ENCODE data around the gene PPP1R1B. TPM values are rescaled to one million over a fixed set of nuclear protein-coding genes. Genes with fewer than 3 reads are reported as not detected.

Gene PPP1R1B
- total and polyA plus RNA-seq, 12 donors: 0.32 to 58.0 (median 13.0) TPM; not detected in 1

GRCh38 chr17:39659279-39660010 is 32.7 kb downstream of the PPP1R1B start:
- intact Hi-C loops (cut with DNase I): no loop called here
- peaks cover 0 to 36% of the 10 kb centered on the region in 2 donors for H3K4me1 ChIP-seq (replicated peaks in 1 of 2)
- TF ChIP-seq CTCF (IDR thresholded peaks at IDR 0.05) (no peak), POLR2A (IDR thresholded peaks at IDR 0.05) (no peak)
- peaks cover 0 to 54% of the 10 kb centered on the region in 2 donors for H3K36me3 ChIP-seq (replicated peaks in 1 of 2)
- H3K27ac ChIP-seq: peak overlapping the region in 3 of 5 donors; percentile 4 to 75 (median 74)
- WGBS, 4 donors: 36 to 66% (median 58%) methylated on average over 11 to 15 of the region's 15 CpGs
- H3K27me3 ChIP-seq: no peaks in the 10 kb centered on the region
- no peak overlapping the region for H3K4me3 ChIP-seq
- DNase-seq: peak in 2 of 7 donors; percentile 30 to 64
- no peaks in the 10 kb centered on the region for H3K9me3 ChIP-seq (replicated peaks in 1 of 3)

DNA sequence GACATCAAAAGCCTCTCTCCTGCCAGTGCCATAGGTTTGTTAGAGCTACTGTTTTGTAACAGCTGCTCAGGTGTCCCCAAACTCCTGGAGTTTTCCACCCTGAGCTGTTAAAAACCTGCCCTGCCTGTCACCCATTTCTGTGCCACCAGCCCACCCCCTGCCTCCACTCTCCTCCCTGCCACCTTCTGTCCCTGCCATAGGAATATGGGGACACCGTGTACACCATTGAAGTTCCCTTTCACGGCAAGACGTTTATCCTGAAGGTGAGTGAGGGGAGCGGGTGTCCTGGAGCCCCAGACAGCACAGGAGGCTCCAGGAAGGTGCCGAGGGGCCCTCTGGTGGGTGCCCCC is 33.2 kb downstream of the PPP1R1B start:
- TF ChIP-seq POLR2A (IDR thresholded peaks at IDR 0.05) (no peak), CTCF (IDR thresholded peaks at IDR 0.05) (no peak)
- peak overlapping the region in 3 of 5 donors; percentile 21 to 75 (median 74) for H3K27ac ChIP-seq
- 52 to 78% (median 74%) methylated on average over 3 to 5 of the region's 5 CpGs for WGBS, 4 donors
- peaks cover 0 to 42% of the 10 kb centered on the region in 2 donors for H3K4me1 ChIP-seq (replicated peaks in 1 of 2)
- no peak for DNase-seq
- H3K4me3 ChIP-seq: no peak overlapping the region
- H3K27me3 ChIP-seq: no peaks in the 10 kb centered on the region
- peaks cover 0 to 54% of the 10 kb centered on the region in 2 donors for H3K36me3 ChIP-seq (replicated peaks in 1 of 2)
- H3K9me3 ChIP-seq (replicated peaks in 1 of 3): no peaks in the 10 kb centered on the region
- intact Hi-C loops (cut with DNase I): no loop called here

DNA sequence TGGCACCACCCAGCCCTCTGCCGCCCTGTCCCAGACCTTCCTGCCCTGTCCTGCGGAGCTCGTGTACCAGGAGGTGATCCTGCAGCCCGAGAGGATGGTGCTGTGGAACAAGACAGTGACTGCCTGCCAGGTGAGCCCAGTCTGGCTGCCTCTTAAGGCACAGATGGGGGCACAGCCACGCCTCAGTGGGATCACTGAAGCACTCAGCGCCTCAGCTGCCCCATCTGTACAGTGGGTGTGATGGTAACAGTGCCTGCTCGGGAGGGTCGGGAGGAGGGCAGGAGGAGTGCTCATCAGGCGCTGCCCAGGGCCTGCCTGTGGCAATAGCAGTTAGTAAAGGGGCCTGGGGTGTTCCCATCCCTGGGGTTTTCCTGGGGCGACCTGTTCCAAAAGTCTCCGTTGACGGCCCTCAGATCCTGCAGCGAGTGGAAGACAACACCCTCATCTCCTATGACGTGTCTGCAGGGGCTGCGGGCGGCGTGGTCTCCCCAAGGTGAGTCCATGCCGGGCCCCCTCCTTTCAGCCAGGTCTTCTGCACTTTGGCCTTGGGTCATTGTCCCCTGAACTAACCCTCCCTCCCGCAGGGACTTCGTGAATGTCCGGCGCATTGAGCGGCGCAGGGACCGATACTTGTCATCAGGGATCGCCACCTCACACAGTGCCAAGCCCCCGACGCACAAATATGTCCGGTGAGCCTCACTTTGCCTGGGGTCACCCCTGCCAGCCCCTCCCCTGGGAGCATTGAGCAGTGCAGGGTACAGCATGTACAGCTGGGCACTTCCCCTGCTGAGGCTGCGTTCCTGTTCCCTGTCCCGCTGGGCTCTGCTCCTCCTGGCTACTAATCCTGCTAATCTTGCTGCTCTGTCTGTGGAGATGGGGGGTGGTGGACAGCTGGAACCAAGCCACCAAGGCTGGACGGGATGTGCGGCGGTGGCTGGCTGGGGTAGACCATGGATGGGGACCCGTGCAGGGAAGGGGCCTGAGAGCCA is 33.9 kb downstream of the PPP1R1B start:
- DNase-seq: peak in 3 of 7 donors; percentile 39 to 89 (median 50)
- intact Hi-C loops (cut with DNase I): no loop called here
- no peak for TF ChIP-seq POLR2A (IDR thresholded peaks at IDR 0.05)
- TF ChIP-seq CTCF (IDR thresholded peaks at IDR 0.05): no peak
- Histone ChIP-seq H3K36me3 (replicated peaks in 1 of 2) (peaks cover 0 to 54% of the 10 kb centered on the region in 2 donors), H3K4me3 (no peak overlapping the region), H3K4me1 (replicated peaks in 1 of 2) (peaks cover 0 to 42% of the 10 kb centered on the region in 2 donors), H3K9me3 (replicated peaks in 1 of 3) (no peaks in the 10 kb centered on the region), H3K27ac (peak overlapping the region in 3 of 5 donors; percentile 21 to 75 (median 74)), H3K27me3 (no peaks in the 10 kb centered on the region)
- WGBS, 4 donors: 81 to 89% (median 87%) methylated on average over 13 to 35 of the region's 35 CpGs

Data from adrenal gland (tissue), 12 donors.